ENCODE data around the gene MARK1. TPM values are rescaled to one million over a fixed set of nuclear protein-coding genes. Genes with fewer than 3 reads are reported as not detected.
A peak's percentile ranks its signal among the peaks of the same experiment; 100 is the strongest.

The MARK1 gene
- total RNA-seq, 1 donor from 2014 or later, result 13.2 TPM

DNA sequence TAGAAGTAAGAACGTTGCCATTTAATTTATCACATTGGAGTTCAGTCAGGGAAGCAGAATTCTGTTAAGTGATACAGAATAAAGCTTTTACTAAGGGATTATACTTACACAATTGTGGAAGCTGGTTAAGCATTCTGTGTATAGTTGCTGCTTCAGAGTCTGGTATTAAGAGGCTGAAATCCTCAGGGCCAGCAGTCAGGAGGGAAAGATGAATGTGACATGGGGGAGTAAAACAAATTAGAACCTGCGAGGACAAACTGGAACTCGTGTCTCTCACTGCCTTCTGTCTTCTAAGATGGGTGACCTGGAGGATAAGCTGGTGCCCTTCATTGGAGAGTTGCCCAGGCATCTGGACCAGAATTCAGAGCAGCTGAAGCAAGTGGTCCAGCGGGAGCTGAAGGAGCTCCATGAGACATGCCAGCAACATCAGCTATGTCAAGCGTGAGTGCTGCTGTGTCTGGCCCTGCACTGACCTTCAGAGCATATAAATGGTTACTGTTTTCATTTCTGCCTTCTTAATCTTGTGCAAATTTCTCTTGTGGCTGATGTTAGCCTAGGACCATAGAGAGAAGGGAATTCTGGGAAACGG lies 23.0 kb downstream of the MARK1 start:
- no peaks in the 10 kb centered on the region for H3K27me3 ChIP-seq
- H4K20me1 ChIP-seq (ENCODE audit: low read depth), result peaks cover 25% of the 10 kb centered on the region
- peaks cover 6% of the 10 kb centered on the region for H3K4me1 ChIP-seq
- H2AFZ ChIP-seq (replicated peaks), result no peak overlapping the region
- no peak overlapping the region for H3K9ac ChIP-seq
- DNase-seq (ENCODE audit: low spot score), result no peak
- TF ChIP-seq, protein P1, sequence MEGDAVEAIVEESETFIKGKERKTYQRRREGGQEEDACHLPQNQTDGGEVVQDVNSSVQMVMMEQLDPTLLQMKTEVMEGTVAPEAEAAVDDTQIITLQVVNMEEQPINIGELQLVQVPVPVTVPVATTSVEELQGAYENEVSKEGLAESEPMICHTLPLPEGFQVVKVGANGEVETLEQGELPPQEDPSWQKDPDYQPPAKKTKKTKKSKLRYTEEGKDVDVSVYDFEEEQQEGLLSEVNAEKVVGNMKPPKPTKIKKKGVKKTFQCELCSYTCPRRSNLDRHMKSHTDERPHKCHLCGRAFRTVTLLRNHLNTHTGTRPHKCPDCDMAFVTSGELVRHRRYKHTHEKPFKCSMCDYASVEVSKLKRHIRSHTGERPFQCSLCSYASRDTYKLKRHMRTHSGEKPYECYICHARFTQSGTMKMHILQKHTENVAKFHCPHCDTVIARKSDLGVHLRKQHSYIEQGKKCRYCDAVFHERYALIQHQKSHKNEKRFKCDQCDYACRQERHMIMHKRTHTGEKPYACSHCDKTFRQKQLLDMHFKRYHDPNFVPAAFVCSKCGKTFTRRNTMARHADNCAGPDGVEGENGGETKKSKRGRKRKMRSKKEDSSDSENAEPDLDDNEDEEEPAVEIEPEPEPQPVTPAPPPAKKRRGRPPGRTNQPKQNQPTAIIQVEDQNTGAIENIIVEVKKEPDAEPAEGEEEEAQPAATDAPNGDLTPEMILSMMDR (IDR thresholded peaks at IDR 0.05), result no peak
- TF ChIP-seq EZH2phosphoT487 (IDR thresholded peaks at IDR 0.05) (no peak), EZH2 (IDR thresholded peaks at IDR 0.05) (no peak)
- no peak overlapping the region for H3K27ac ChIP-seq
- H3K27ac Mint-ChIP-seq, result no peak overlapping the region
- no peaks in the 10 kb centered on the region for H3K9me3 Mint-ChIP-seq
- H3K36me3 Mint-ChIP-seq, result peaks cover 7% of the 10 kb centered on the region
- no peaks in the 10 kb centered on the region for H3K9me3 ChIP-seq (ENCODE audit: low read depth)
- H3K79me2 ChIP-seq (ENCODE audit: low read depth), result peaks cover 99% of the 10 kb centered on the region
- no peaks in the 10 kb centered on the region for H3K36me3 ChIP-seq
- peaks cover 3% of the 10 kb centered on the region for H3K27me3 Mint-ChIP-seq (ENCODE audit: insufficient read depth, low read depth)
- no peak overlapping the region for H3K4me3 ChIP-seq
- H3K4me3 Mint-ChIP-seq, result no peak overlapping the region
- no peak overlapping the region for H3K4me2 ChIP-seq
- no peaks in the 10 kb centered on the region for H3F3A ChIP-seq (ENCODE audit: low read depth)
- H3K4me1 Mint-ChIP-seq, result peaks cover 9% of the 10 kb centered on the region

DNA sequence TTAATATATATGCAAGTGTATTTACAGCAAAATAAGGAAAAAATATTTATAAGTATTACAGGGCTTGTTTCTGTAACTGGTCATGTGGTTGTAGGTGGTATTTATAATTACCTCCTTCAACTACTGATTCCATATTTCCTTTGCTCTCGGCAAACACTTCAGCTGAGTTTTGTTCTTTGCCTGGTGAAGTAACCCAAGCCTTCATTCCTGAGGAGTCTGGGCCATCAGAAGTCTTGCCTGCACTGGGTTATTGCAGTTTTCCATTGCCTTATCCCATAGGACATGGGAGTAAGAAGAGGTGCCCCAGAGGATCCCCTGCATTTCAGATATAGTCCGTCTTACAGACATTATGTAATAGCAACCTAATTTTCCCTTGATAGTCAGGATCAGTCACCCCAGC lies 23.8 kb downstream of the MARK1 start:
- Mint-ChIP-seq H3K9me3 (no peaks in the 10 kb centered on the region), H3K27ac (no peak overlapping the region)

DNA sequence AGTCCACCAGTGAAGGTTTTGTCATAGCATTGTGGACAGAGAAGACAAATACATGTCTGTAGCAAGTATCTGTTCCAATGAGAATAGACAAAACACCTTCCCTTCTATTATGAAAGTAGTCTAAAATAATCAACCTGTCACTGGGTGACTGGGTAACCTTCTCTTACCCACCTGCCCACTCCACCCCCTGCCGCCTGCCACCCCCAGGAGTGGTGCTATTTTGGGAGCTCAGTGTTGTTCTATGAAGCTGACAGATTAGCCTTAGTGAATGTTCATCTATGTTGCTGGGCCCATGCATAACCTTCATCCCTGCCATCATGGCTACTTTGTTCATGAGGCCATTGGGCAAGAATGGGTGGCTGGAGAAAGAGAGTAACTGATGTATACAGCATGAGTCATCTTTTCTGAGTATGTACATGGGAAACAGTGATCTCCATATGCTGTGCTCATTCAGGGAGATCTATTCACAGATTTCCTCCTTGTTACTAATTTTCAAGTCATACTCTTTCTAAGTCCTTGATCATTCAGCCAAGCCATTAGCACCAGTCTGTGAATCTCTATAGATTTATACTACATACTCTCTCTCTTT lies 24.8 kb downstream of the MARK1 start:
- Histone ChIP-seq H3K4me1 (peaks cover 6% of the 10 kb centered on the region), H3K9ac (no peak overlapping the region), H3K79me2 (ENCODE audit: low read depth) (peaks cover 95% of the 10 kb centered on the region), H3K4me3 (no peak overlapping the region), H3K27ac (no peak overlapping the region), H3K36me3 (no peaks in the 10 kb centered on the region), H4K20me1 (ENCODE audit: low read depth) (peaks cover 25% of the 10 kb centered on the region), H3K27me3 (no peaks in the 10 kb centered on the region), H2AFZ (replicated peaks) (no peak overlapping the region), H3F3A (ENCODE audit: low read depth) (no peaks in the 10 kb centered on the region), H3K4me2 (no peak overlapping the region), H3K9me3 (ENCODE audit: low read depth) (no peaks in the 10 kb centered on the region)
- DNase-seq (ENCODE audit: low spot score), result no peak
- Mint-ChIP-seq H3K27me3 (ENCODE audit: insufficient read depth, low read depth) (peaks cover 3% of the 10 kb centered on the region), H3K36me3 (peaks cover 4% of the 10 kb centered on the region), H3K4me3 (no peak overlapping the region), H3K27ac (peak overlapping the region; percentile 25), H3K9me3 (no peaks in the 10 kb centered on the region), H3K4me1 (peaks cover 9% of the 10 kb centered on the region)
- TF ChIP-seq, protein P1 (IDR thresholded peaks at IDR 0.05), result no peak
- TF ChIP-seq EZH2phosphoT487 (IDR thresholded peaks at IDR 0.05), result no peak
- TF ChIP-seq EZH2 (IDR thresholded peaks at IDR 0.05), result no peak

More for the DNA sequence above, 23.8 kb downstream of the MARK1 start:
- TF ChIP-seq EZH2phosphoT487 (IDR thresholded peaks at IDR 0.05), result no peak
- TF ChIP-seq, protein P1 (IDR thresholded peaks at IDR 0.05), result no peak
- no peak for TF ChIP-seq EZH2 (IDR thresholded peaks at IDR 0.05)
- H3F3A ChIP-seq (ENCODE audit: low read depth), result no peaks in the 10 kb centered on the region
- H3K27me3 Mint-ChIP-seq (ENCODE audit: insufficient read depth, low read depth), result peaks cover 3% of the 10 kb centered on the region
- no peaks in the 10 kb centered on the region for H3K27me3 ChIP-seq
- no peak overlapping the region for H3K27ac ChIP-seq
- H3K36me3 ChIP-seq, result no peaks in the 10 kb centered on the region
- H3K9me3 ChIP-seq (ENCODE audit: low read depth), result no peaks in the 10 kb centered on the region
- no peak overlapping the region for H3K4me3 Mint-ChIP-seq
- no peak overlapping the region for H3K9ac ChIP-seq
- peaks cover 25% of the 10 kb centered on the region for H4K20me1 ChIP-seq (ENCODE audit: low read depth)
- peaks cover 7% of the 10 kb centered on the region for H3K36me3 Mint-ChIP-seq
- H2AFZ ChIP-seq (replicated peaks), result no peak overlapping the region
- H3K79me2 ChIP-seq (ENCODE audit: low read depth), result peaks cover 97% of the 10 kb centered on the region
- H3K4me1 Mint-ChIP-seq, result peaks cover 9% of the 10 kb centered on the region
- H3K4me1 ChIP-seq, result peaks cover 6% of the 10 kb centered on the region
- no peak overlapping the region for H3K4me3 ChIP-seq
- no peak for DNase-seq (ENCODE audit: low spot score)
- no peak overlapping the region for H3K4me2 ChIP-seq
